Activated CD4-positive, CD25-positive, alpha-beta regulatory T cell treated with anti-CD3 and anti-CD28 coated beads, Interleukin-2, amount 50 U/mL, for 24 hours (primary cell): Measurements from ENCODE around the gene KIAA0586.
A peak's percentile ranks its signal among the peaks of the same experiment; 100 is the strongest.
"Not testable (repeated sequence)": the region's sequence is repeated elsewhere in the genome, so short reads cannot be mapped to it uniquely, and the experiment has no call there.

ENCODE experiments used
- ATAC-seq, 2 donors: fragments of 150-1000 bp; cut with Tn5 transposase; one replicate each; pipeline ENCODE4 v1.10.0; 2021; ENCODE audit warnings: mild to moderate bottlenecking in 1 of 2, moderate library complexity in 1 of 2

Gene KIAA0586

DNA sequence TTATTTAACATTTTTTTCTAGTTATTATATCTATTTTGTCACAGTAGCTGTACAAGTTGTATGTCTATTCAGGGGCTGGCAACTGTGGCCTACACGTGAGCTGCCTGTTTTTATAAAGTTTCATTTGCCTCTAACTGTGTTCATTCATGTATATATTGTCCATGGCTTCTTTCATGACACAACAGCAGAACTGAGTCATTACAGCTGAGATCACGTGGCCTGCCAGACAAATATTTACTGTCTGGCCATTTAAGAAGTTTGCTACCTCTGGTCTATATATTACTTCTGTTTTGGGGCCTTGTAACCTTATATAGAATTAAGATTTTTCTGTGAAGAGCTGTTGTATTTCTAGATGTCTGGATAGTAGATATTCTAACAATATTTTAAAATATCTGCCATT lies 37.9 kb downstream of the KIAA0586 start:
- ATAC-seq, result no peak

DNA sequence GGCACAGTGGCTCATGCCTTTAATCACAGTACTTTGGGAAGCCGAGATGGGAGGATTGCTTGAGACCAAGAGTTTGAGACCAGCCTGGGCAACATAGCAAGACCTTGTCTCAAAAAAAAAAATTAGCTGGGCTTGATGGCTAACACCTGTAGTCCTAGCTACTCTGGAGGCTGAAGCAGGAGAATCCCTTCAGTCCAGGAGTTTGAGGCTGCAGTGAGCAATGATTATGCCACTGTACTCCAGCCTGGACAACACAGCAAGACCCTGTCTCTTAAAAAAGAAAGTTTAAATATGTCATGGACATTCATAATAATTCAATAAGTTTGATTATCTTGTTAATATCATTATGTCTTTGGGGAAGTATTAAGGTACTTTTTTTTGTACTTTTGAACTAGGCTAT lies 38.9 kb downstream of the KIAA0586 start:
- no peak for ATAC-seq

DNA sequence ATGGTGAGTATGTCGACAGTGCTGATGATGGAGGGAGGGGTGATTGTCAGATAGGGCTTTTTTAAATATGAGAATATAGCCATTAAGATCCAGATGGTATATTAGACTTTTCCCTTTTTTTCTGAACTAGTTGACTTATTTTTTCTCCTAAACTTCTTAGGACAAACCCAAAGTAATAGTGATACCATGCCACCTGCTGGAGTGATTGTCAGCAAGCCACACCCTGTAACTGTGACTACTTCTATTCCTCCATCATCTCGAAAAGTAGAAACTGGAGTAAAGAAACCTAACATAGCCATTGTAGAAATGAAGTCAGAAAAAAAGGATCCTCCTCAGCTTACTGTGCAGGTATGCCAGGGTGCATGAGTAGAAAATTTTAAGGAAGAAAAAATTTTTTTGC lies 40.1 kb downstream of the KIAA0586 start:
- no peak for ATAC-seq

DNA sequence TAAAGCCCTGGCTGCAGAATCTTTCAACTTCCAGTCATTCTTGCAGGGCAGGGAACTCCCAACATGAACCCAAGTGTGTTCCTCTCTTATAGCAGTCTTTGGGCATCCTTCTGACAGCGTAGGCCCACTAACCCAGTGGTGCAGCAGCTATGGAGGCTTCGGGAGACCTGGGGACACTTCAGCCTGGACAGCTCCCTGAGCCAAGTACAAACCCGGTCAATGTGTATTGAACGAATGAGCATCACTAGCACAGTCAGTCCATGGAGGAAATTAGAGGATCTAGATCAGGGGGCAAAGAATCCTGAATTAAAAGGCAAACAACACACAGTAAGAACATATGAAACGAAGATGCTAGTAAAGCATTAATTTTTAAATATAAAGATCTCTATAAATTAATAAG lies 41.8 kb downstream of the KIAA0586 start:
- no peak for ATAC-seq

DNA sequence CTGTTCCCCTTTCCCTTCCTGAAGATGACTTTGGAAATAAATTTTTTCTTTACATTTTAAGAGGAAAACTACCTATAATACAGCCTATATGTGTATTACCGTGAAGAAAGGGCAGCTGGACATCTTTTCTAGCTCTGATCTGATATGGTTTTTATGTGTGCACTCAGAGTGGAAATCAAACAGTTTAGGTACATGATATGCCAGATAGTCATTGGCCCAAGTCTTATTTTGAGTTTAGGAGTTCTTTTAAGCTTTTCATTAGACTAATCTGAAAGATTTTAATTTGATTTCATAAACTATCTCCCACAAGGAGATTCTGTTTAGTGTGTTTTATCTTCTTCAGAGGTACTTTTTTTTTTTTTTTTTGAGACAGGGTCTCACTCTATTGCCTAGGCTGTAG lies 48.8 kb downstream of the KIAA0586 start:
- no peak for ATAC-seq

DNA sequence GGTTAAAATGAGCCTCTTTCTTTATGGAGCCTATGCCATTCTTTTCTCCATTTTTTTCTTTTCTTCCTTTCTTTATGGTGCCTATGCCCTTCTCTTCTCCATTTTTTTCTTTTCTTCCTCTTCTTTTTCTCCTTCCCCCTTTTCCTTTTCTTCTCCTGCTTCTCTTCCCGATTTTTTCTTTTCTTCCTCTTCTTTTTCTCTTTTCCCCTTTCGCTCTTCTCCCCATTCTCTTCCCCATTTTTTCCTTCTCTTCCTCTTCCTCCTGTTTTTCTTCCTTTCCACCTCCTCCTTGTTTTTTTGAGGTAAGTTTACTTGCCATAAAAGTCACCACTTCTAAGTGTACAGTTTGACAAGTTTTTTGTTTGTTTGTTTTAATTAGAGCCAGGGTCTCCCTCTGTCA lies 50.1 kb downstream of the KIAA0586 start:
- no peak for ATAC-seq

DNA sequence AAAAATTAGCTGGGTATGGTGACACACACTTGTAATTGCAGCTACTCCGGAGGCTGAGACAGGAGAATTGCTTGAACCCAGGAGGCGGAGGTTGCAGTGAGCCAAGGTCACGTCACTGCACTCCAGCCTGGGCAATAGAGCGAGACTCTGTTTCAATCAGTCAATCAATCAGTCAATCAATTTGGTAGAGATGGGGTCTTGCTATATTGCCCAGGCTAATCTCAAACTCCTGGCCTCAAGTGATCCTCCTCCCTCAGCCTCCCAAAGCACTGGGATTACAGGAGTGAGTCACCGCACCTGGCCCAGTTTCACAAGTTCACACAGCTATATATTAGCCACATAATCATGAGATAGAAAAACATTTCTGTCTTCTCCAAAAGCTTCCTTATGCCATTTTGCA lies 50.8 kb downstream of the KIAA0586 start:
- ATAC-seq, result not testable (repeated sequence)

DNA sequence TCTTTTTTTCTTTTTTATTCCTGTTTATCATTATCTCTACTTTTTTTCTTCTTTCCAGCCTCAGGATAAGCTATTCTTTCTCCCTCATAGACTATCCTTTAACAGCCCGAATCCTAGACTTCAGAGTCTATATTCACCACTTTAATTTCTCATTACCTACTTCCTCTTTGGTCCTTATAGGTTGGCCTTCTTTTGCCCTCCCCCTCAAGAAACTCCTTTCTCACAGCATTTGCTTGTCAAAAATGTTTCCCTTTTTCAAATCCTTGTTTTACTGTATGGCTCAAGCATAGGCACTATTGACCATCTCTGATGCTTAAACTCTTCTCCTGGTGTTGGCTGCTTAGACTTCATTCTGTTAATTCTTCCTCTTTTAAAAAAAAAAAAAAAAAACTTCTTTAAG lies 52.5 kb downstream of the KIAA0586 start:
- no peak for ATAC-seq

DNA sequence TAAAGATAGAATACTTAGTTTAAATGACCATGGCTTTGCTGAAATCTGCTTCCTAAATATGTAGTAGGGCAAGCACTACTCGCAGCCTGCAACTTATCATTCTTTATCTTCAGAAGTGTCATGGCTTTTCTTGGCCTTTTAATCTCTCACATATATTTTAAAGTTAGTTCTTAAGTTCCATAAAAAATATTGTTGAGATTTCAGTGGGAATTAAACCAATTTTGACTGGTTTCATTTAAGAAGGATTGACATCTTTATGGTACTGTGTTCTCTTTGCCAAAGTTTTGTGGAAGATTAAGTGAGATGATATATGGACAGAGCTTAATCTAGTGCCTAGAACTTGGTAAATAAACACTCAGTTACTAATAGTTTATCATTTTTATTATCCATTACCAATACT lies 56.7 kb downstream of the KIAA0586 start:
- no peak for ATAC-seq

DNA sequence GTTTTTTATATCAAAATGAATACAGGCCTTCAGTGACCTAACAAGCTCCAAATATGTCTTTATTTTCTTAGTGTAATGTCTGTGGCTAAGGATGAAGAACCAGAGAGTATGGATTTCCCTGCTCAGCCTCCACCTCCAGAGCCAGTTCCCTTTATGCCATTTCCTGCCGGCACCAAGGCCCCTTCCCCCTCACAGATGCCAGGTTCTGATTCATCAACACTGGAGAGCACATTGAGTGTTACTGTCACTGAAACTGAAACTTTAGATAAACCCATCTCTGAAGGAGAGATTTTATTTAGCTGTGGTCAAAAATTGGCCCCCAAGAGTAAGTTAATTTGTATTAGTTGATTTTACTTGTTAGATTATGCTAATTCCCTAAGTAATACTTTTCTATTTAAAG lies 61.0 kb downstream of the KIAA0586 start:
- ATAC-seq, result no peak

DNA sequence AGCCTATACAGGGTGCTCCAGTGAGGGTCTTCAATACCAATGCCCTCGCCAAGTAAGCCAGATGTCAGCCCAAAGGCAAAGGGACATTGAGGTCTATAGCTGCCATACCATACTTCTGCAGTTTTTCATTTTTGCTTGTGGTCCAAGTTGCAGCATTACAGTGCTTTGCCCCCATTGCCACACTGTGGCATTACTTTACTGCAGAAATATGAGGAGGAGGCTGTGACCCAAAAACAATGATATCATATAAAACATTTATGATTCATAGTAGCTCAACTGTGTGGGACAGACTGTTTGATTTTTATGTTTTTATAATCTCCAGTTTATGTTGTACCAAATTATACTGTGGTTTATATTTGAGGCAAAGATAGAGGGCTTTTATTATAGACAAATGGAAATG lies 64.1 kb downstream of the KIAA0586 start:
- ATAC-seq, result no peak

DNA sequence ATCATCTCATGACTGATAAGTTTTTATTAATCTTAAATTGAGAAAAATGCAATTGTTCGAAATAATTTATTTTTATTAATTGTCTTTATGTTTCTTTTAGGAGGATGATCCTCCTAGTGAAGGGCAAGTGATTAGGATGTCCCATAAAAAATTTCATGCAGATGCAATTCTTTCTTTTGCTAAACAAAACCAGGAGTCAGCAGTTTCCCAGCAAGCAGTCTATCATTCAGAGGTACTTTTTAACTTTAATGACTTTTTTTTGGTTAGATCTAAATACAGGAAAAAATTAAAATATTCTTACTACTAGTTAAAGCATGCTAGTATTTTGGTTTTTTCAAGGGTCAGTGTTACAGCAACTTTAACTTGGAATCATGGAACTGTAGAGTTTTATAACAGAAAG lies 64.5 kb downstream of the KIAA0586 start:
- ATAC-seq, result no peak

DNA sequence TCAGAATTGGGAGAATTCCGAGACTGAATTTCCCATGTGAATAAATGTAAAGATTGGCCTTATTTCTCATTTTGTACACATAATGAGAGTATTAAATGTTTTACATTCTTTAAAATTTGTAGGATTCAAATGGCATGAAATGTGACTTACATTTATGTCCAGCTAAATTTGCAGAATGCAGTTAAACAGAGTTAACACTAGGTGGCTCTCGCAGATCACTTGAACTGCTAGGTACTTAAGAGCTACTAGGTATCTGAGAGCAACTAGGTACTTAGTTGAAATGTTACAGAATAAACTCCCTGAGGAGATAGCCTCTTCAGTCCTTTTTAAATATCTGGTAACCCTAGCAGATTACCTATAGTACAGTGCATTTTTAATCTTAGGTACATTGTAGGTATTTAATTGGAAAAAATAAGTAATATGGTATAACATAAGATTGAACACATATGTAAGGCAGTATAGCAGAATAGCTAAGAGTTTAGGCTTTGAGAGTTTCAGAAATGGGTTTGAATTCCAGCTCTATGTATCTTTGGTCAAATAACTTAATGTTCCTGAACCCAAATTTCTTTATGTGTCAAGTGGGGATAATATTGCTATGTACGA lies 73.8 kb downstream of the KIAA0586 start:
- peak in 1 of 2 donors; percentile 32 for ATAC-seq

DNA sequence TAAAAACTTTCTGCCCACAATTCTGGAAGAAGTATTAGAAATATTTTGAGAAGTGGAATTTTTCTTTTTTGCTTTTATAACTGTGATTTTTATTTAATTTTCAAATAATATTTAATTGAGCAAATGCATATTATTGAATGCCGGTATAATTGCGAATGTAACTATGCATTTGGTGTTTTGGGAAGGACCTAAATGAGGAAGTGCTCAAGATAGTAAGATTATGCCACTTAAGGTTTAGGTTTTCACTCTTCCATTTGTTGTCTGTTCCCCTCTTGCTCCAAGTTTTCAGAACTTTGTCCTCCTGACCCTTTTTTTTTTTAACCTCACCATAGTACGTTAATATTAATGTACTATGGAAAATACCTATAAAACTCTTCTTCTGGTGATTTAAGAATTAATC lies 85.8 kb downstream of the KIAA0586 start:
- ATAC-seq, result no peak

DNA sequence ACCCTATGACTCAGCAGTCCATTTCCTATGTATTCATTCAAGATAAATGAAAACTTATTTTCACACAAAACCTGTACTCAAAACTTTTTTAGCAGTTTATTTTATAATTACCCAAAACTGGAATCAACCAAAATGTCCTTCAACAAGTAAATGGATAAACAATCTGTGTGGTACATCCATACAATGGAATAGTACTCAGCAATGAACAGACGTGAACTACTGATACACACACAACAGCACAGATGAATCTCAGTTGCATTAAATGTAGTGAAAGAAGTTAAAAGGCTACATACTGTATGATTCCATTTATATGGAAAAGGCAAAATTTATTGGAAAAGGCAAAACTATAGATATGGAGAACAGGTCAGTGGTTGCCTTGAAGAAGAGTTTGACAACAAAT lies 90.1 kb downstream of the KIAA0586 start:
- ATAC-seq, result no peak

DNA sequence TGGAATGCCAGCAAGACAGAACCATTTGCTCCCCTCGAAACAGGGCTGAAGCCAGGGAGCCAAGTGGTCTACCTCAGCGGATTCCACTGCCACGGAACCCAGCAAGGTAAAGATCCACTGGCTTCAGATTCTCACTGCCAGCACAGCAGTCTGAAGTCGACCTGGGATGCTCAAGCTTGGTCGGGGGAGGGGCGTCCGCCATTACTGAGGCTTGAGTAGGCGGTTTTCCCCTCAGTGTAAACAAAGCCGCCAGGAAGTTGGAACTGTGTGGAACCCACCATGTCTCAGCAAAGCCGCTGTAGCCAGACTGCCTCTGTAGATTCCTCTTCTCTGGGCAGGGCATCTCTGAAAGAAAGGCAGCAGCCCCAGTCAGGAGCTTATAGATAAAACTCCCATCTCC lies 98.2 kb downstream of the KIAA0586 start:
- ATAC-seq, result not testable (repeated sequence)

DNA sequence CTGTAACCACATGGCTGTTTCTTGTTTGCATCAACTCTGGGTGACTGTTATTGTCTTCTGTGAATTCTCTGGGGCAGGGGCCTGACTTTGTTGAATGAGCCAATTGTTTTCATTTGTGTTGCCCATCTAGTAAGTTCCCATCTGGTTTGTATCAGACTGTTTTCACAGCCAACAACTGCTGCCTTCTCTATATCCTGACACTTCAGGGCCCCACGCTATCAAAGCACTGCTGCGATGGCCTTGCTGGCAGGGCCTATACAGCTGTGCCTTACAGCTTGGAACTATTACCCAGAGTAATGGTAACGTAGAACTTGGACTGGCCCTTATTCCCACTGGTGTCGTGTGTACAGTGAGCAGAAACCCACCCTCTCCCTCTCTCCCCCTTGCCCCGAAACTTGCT lies 105.9 kb downstream of the KIAA0586 start:
- ATAC-seq, result no peak

DNA sequence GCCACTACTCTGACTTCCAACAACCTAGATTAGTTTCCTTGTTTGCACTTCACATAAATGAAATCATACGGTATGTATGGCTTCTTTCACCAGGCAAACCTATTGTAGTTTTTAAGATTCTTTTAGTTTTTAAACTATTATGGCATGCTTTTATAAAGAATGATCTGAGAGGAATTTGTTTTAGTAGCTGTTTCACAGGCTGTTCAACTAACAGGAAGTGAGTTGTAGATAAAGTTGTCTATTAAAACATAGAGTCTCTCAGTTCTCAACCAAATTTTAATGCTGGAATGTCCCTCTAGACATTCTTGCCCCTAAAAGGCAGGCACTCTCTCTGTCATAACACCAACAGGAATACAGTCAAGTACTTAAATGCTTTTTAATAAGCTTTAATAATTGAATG lies 107.5 kb downstream of the KIAA0586 start:
- ATAC-seq, result no peak

DNA sequence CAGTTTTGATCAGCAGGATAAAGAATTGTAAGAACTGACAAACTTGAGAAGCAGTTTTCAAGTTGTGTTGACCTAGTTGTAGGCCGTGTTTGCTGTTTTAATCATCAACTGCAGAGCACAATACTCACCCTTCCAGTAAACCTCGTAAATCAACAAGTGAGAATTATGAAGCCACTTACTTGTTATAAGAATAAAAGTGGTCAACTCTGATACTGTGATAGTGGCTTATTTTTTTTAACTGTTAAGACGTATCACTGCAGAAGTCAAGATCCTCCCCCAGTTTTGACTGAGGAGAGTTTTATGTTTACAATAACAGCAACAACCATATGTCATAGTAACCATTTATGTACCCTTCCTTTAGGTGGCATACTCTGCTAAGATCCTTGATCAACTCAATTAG lies 109.5 kb downstream of the KIAA0586 start:
- ATAC-seq, result no peak

DNA sequence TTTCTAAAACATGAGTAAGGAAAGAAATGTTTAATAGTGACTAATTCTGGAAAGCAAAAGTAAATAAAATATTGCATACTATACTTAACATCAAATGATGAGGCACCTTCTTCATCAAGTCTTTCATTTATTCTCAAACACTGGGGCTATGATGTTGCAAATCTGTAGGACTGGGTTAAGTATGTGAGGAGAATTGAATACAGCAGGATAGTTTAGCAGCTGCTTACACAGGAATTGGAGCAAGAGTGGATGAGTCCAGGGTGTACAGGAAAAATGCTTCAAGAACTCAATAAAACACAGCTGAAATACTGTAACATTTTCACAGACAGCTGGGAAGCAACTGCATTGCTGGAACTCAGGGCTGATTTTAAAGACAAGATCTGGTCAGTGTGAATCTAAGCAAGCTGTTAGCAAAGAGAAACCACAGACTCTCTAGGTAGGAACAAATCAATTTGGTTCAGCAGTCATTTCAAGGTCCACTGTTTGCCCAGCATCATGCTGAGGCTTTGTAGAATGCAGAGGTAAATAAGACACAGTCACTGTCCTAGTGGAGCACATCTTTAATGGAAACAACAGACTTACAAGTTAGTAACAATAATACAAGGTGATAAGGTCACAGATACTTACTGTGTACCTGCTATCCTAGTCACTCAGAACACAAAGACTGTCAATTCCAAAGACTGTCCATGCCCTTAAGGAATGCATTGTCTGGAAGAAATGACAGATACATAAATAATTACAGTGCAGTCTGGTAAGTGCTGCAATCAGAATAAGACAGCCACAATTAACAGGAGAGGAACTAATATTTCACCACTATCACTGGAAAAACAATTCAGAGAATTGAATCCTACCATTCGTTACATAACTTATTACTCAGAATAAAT lies 113.5 kb downstream of the KIAA0586 start:
- ATAC-seq, result no peak

DNA sequence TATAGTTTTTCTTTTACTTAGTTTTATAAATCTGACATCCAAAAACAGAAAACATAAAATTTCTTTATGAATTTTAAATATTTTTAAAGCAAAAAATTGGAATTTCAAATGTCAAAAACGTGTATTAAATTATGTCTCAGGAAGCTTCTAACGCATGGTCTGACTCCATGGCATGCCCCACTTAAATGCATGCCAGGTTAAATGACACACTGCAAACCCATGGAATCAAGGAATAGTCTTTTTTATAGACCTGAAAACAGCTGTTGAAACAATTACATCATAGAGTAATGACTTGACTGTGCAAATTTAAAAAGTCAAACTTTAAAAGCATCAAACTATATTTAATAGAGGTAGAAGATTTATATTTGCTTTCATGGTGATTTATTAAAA lies 114.1 kb downstream of the KIAA0586 start:
- ATAC-seq, result no peak

DNA sequence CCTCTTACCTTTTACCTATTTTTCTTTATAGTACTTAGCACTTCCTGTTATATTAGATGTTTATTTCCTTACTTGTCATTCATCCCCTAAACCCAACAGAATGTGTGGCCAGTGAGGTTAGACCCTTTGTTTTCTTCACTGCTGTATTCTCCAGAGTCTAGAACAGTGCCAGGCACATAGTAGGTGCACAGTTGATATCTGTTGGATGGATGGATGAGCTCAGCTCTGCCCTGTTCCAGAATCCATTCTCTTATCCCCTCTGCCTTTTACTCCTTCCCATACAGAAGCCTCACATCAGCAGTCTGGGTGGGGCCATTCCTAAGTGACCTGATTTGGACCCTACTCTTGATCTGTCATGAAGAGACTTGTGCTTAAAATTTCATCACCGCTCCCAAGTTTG lies 115.7 kb downstream of the KIAA0586 start:
- no peak for ATAC-seq

DNA sequence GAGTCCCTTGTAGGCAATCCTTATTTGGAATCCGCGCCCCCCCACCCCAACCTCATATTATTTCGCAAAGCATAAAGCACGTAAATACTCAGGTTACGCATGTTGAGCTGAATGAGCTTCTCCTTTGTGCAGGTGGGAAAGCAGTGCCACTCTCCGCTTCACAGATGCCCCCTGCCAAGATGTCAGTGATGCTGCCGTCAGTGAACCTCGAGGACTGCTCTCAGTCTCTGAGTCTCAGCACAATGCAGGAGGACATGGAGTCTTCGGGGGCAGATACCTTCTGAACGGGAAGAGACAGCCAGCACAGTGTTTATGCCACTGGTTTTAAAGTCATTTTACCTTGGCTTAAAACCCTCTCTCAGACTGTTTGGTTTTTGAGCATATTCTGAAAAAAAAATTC lies 120.1 kb downstream of the KIAA0586 start:
- ATAC-seq, result no peak

DNA sequence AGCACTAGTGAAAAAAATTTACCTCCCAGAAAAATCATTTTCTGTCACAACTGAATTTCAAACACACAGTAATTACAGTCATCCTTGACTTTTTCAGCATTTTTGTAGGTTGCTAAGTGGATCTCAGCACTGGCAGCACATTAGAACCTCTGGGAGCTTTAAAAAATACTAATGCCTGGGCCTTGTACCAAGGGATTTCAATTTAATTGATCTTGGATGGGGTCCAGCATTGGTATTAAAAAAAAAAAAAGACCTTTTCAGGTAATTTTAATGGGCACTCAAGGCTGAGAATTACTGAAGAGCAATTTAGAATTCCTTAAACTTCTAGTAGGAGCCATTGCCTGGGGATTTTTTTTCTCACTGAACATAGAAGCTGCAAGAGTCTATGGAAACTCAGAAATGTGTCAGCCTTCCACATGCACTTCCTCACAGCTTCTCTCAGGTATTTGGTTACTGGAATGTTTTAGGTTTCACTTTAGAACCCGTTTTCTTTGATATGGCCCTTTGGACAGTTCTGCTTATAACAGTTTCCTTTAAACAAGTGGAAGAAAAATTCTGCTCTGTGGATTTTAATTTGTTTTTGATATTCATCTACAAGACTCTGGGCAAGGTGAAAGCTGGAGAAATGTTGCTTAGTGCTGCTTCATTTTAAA lies 121.7 kb downstream of the KIAA0586 start:
- no peak for ATAC-seq
